Choroid plexus epithelial cell (primary cell): ENCODE data around the gene COL25A1.
A peak's percentile ranks its signal among the peaks of the same experiment; 100 is the strongest.

Experiments used
- DNase-seq: peaks from one replicate; pipeline ENCODE4 v3.0.0-alpha.2; 2010; ENCODE audit warnings: low read depth
- H3K4me3 ChIP-seq: 2 replicates; pipeline ENCODE4 v1.5.1; 2011; ENCODE audit warnings: low read depth, mild to moderate bottlenecking, control low read depth, low read length, moderate library complexity
- CTCF ChIP-seq: conservative IDR thresholded peaks from 2 replicates; pipeline ENCODE4 v1.5.1; 2011; ENCODE audit warnings: low read depth, mild to moderate bottlenecking, control low read depth, inconsistent platforms, low read length, moderate library complexity

Gene COL25A1

DNA sequence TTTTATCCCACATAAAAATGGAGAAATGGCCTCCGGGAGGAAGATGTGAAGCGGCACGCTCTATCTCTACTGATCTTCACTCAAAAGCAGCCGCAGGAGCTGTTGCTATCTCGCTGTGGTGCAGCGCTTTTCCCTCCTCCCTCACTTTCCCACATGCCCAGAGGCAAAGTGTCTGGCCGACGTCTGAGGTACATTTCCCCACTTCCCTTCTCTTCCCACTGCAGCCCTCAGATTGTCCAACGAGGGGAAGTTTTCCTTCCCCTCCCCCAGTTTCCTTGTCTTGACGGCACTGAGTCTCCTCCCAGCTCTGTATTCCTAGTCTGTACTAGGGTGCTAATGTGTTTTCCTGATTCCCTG is 660 bp upstream of the COL25A1 start:
- peak; percentile 15 for DNase-seq
- TF ChIP-seq CTCF: no peak
- H3K4me3 ChIP-seq: peak overlapping the region; percentile 56

DNA sequence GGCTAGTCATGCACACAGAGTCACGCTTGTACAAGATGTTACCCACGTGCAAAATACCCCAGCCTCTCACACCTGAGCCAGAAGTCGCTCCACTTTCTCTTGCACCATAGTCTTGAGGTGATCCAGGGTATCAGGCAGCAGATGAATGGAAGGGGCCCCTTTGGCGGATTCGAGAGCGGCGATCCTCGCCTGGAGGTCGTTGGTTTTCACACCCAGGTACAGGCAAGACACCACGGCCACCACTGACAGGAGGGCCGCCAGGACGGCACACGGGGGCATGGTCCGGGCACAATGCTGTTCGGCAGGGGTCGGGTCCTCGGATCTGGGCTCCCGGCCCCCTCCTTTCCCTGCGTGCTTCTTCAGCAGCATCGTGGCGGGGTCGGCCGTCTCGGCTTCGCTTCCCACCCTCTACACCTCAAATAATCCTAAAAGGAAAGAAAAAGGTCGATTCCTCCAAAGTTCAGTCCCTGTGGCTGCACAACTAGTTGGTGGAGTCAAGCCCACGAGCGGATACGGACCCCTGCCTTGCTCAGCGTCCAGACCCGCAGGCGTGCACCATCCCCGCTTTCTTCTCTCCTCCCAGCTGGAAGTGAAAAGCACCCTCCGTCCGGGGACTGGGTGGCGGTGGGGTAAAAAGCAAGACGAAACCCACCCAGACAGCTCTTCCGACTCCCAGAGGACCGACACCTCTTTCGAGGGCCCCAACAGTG is 652 bp downstream of the COL25A1 start:
- TF ChIP-seq CTCF: no peak
- peak overlapping the region; percentile 56 for H3K4me3 ChIP-seq
- DNase-seq: peak; percentile 2

- peak; percentile 52 for DNase-seq
- TF ChIP-seq CTCF: peak; percentile 77
- H3K4me3 ChIP-seq: no peak overlapping the region
Measured at GRCh38 chr4:109298279-109299010, 4.0 kb downstream of the COL25A1 start.

GRCh38 chr4:109296527-109296926 is 5.9 kb downstream of the COL25A1 start:
- peak; percentile 5 for DNase-seq
- H3K4me3 ChIP-seq: no peak overlapping the region
- TF ChIP-seq CTCF: no peak

DNA sequence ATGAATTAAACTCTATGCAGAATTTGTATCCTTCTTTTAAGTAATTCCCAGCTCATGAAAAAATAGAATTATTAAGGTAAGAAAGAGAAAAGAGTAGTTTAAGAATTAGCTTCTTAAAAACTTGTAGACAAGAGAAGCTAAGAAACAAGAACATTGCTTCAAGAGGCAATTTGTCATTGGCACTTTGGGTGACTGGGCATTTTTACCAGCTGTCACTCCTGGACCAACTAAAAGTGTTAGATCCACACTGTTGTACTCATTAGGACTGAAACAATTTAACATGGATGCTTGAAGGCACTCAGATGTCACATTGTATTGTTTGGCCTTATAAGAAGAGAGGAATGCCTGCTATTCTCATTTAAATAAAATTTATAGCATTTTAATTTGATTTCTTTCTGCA is 7.4 kb downstream of the COL25A1 start:
- no peak for TF ChIP-seq CTCF
- no peak for DNase-seq
- H3K4me3 ChIP-seq: no peak overlapping the region

- DNase-seq: peak; percentile 64
- TF ChIP-seq CTCF: no peak
Measured at GRCh38 chr4:109294468-109295020, 7.9 kb downstream of the COL25A1 start.

More at GRCh38 chr4:109294468-109295020, 7.9 kb downstream of the COL25A1 start:
- H3K4me3 ChIP-seq: no peak overlapping the region
